PC-9 (cell line): ENCODE measurements around the gene RUSC1.

ENCODE experiments used
- EZH2 ChIP-seq: fragments of 200-600 bp; sonication (generic); IDR thresholded peaks from 2 replicates; pipeline ENCODE4 v1.8.0; 2017; ENCODE audit warnings: antibody characterized with exemption, low read depth
- TF ChIP-seq, protein P1 (sequence below): fragments of 200-600 bp; sonication (generic); conservative IDR thresholded peaks from 2 replicates; pipeline ENCODE4 v1.6.1; 2017; ENCODE audit warnings: mixed run types, antibody characterized with exemption, mild to moderate bottlenecking, moderate library complexity

DNA sequence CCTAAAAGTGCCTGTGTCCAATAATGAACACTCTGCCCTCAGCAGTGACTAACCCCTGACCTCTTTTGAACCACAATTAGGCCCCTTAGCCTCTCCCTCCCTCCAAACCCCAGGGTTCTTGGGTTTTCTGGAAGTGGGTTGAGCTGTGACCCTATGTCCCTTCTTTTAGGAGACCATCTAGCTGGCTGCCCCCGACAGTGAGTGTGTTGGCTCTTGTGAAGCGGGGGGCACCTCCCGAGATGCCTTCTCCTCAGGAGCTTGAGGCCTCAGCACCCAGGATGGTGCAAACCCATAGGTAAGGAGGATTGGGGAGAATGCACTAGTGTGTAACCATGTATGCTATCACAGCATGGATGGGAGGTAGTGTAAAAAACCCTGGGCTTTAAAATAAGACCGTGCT lies 7.3 kb downstream of the RUSC1 start:
- TF ChIP-seq, protein P1, sequence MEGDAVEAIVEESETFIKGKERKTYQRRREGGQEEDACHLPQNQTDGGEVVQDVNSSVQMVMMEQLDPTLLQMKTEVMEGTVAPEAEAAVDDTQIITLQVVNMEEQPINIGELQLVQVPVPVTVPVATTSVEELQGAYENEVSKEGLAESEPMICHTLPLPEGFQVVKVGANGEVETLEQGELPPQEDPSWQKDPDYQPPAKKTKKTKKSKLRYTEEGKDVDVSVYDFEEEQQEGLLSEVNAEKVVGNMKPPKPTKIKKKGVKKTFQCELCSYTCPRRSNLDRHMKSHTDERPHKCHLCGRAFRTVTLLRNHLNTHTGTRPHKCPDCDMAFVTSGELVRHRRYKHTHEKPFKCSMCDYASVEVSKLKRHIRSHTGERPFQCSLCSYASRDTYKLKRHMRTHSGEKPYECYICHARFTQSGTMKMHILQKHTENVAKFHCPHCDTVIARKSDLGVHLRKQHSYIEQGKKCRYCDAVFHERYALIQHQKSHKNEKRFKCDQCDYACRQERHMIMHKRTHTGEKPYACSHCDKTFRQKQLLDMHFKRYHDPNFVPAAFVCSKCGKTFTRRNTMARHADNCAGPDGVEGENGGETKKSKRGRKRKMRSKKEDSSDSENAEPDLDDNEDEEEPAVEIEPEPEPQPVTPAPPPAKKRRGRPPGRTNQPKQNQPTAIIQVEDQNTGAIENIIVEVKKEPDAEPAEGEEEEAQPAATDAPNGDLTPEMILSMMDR = no peak
- TF ChIP-seq EZH2 = no peak
